C4-2B (cell line): ENCODE data around the gene PLXNA2.

Experiments
- CTCF ChIP-seq: fragments of 450-650 bp; conservative IDR thresholded peaks from 2 replicates; pipeline ENCODE4 v1.5.1; 2017; ENCODE audit warnings: mild to moderate bottlenecking
- ZFX ChIP-seq: fragments of 450-650 bp; IDR thresholded peaks from 2 replicates; pipeline ENCODE4 v1.6.1; 2017

- no peak for TF ChIP-seq ZFX
- no peak for TF ChIP-seq CTCF
These were observed 210.0 kb downstream of the PLXNA2 start for GRCh38 chr1:208034135-208034534.
